ENCODE measurements around the gene ILF3.

The ILF3 gene

GRCh38 chr19:10683582-10683981 is 29.4 kb downstream of the ILF3 start:
- TF ChIP-seq, protein P1, sequence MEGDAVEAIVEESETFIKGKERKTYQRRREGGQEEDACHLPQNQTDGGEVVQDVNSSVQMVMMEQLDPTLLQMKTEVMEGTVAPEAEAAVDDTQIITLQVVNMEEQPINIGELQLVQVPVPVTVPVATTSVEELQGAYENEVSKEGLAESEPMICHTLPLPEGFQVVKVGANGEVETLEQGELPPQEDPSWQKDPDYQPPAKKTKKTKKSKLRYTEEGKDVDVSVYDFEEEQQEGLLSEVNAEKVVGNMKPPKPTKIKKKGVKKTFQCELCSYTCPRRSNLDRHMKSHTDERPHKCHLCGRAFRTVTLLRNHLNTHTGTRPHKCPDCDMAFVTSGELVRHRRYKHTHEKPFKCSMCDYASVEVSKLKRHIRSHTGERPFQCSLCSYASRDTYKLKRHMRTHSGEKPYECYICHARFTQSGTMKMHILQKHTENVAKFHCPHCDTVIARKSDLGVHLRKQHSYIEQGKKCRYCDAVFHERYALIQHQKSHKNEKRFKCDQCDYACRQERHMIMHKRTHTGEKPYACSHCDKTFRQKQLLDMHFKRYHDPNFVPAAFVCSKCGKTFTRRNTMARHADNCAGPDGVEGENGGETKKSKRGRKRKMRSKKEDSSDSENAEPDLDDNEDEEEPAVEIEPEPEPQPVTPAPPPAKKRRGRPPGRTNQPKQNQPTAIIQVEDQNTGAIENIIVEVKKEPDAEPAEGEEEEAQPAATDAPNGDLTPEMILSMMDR (IDR thresholded peaks at IDR 0.05) = no peak
- Histone ChIP-seq H3K27ac (no peak overlapping the region), H3K4me3 (no peak overlapping the region)
- no peak for DNase-seq (ENCODE audit: low spot score)

- Histone ChIP-seq H3K27ac (no peak overlapping the region), H3K4me3 (no peak overlapping the region)
- no peak for DNase-seq (ENCODE audit: low spot score)
- TF ChIP-seq, protein P1 (IDR thresholded peaks at IDR 0.05) = no peak
Measured at GRCh38 chr19:10685210-10685609, 31.1 kb downstream of the ILF3 start.

DNA sequence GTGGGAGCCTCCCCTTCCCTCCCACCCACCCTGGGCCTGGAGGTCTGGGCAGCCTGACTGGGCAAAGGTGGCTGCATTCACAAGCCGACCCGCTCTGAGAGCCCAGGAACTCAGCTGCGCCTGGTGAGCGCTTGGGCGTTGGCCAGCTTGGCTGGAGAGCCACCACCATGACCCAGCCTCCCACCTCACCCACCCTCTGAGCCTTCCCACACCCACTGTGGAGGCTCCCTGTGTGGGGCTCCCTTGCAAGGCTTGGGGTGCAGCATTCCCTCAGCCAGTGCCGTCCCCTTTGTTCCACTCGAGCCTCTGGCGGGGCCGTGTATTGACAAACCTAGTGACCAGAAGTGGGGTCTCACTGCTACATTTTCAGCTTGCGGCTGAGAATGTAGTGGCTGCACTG is 32.0 kb downstream of the ILF3 start:
- no peak for DNase-seq (ENCODE audit: low spot score)
- TF ChIP-seq, protein P1 (IDR thresholded peaks at IDR 0.05) = no peak
- Histone ChIP-seq H3K27ac (peak overlapping the region in 1 of 2 donors; percentile 28), H3K4me3 (no peak overlapping the region)

GRCh38 chr19:10686661-10687517 is 32.7 kb downstream of the ILF3 start:
- Histone ChIP-seq H3K27ac (peak overlapping the region in 1 of 2 donors; percentile 35), H3K4me3 (no peak overlapping the region)
- TF ChIP-seq, protein P1 (IDR thresholded peaks at IDR 0.05) = no peak
- no peak for DNase-seq (ENCODE audit: low spot score)

GRCh38 chr19:10687518-10688288 is 33.6 kb downstream of the ILF3 start:
- TF ChIP-seq, protein P1 (IDR thresholded peaks at IDR 0.05) = no peak
- DNase-seq (ENCODE audit: low spot score) = no peak
- no peak overlapping the region for H3K27ac ChIP-seq
- no peak overlapping the region for H3K4me3 ChIP-seq

- TF ChIP-seq, protein P1 (IDR thresholded peaks at IDR 0.05) = no peak
- DNase-seq (ENCODE audit: low spot score) = no peak
- Histone ChIP-seq H3K27ac (no peak overlapping the region), H3K4me3 (no peak overlapping the region)
Measured at GRCh38 chr19:10688545-10689280, 34.6 kb downstream of the ILF3 start.
